A204.1 (cell line): ENCODE results near the gene TWF2.

ENCODE experiments used
- FAIRE-seq: peaks from 2 replicates; lab custom pipeline; 2012; peaks lifted over from hg19 to GRCh38; lab: Jason Lieb, UNC

TWF2 gene

DNA sequence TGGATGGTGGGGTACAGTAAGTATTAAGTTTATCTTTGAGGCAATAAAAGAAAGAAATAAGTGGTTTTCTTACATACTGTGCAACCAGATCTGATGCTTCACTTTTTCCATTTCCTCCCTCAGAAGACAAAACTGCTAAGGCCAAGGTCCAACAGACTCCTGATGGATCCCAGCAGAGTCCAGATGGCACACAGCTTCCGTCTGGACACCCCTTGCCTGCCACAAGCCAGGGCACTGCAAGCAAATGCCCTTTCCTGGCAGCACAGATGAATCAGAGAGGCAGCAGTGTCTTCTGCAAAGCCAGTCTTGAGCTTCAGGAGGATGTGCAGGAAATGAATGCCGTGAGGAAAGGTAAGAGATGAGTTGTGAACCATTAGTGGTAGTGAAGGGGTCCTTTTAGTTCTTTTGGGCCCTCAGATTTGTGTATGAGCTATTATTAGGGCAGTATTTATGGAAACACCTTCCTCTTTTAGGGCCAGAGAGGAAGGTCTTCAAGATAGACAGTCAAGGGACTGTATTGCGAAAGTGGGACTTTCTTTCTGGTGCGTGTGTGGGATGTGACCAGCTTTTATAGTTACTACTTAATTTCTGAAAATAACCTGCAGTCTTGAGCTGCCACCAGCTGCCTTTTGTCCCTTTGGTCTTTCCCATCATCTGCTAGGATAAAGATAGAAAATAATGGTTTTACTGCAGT, 36.4 kb downstream of the TWF2 start:
- no peak for FAIRE-seq

DNA sequence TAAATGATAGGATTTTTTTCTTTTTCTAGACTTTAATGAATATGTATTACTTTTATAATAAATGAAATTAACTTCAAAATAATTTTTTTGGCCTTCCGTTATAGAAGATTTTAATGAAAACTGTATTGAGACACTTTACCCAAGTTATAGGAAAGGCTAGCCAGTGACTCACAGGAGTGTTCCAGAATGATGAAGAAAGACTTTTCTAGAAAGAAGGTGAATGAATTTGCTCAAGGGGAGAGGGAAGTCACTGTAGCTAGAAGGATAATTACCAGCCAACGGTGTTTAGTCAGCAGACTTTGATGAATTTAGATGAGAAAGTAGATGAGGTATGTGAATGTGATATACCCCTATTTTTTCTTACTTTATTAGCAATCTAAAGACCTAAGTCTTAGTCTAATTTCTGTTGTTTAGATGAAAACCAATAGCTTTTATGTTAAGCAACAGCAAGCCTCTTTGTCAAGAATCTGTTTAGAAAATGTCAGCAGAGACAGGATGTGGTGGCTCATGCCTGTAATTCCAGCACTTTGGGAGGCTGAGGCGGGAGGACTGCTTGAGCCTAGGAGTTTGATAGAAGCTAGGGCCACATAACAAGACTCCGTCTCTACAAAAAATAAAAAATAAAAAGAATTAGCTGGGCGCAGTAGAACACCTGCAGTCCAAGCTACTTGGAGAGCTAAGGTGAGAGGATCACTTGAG, 37.8 kb downstream of the TWF2 start:
- no peak for FAIRE-seq

DNA sequence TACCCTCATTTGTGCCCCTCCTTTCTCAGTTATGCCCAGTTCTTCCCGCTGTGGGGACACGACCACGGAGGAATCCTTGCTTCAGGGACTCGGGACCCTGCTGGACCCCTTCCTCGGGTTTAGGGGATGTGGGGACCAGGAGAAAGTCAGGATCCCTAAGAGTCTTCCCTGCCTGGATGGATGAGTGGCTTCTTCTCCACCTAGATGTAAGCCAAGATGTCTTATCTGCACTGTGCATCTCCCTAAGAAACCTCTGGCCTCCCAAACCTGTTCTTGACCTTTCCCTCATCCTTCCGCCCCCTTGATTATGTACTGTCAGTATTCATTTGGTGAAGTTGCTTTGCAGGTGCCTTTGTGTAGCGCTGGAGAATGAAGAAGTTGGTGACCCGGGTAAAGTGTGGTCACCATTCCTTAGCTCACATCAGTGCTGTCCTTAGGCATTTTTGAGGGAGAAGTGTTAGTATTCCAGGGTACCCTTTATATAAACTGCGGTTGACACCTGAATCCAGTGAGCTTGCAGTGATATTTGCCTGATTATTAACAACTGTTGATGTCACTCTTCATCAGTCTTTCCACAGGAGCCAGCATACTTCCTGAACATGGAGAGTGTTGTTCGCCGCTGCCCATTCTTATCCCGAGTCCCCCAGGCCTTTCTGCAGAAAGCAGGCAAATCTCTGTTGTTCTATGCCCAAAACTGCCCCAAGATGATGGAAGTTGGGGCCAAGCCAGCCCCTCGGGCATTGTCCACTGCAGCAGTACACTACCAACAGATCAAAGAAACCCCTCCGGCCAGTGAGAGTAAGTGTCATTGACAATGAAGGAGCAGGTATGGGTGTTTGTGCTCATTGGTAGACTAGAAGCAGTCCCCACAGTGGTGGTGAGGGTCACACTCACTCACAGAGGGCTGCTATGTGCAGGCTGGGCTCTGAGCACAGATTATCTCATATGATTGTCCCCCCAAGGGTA, 40.0 kb downstream of the TWF2 start:
- FAIRE-seq = no peak

DNA sequence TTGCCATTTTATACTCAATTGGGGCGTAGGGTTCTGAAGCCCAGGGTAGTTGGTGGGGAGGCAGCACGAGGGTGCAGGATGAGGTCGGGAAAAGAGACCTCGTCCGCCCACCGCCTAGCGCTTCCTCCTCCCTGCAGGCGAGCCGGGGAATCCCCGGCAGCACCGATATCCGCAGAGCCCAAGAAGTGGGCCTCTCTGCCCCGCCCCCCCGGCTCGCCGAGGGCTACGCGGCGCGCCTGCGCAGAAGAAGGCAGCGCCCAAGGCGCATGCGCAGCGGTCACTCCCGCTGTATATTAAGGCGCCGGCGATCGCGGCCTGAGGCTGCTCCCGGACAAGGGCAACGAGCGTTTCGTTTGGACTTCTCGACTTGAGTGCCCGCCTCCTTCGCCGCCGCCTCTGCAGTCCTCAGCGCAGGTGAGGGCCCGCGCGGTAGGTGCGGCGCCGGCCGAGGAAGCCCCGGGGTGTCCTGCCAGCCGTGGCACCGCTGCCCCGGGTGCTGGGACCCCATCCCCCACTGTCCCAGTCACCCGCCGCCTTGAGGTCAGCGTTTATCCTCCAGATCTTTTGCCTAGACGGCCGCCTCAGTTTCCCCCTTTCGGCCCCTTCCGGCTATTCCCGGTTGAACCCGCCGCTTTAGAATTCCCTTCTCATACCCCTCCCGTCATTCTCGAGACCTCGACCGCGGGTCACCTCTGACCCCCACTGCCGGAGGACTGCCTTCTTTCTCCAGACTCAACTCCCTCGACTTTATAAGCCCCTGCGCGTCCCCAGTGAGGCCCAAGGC, 40.9 kb downstream of the TWF2 start, which contains the start of gene ALAS1:
TSS of gene ALAS1 (plus strand) at position 319 of the 784 bp plus-strand sequence. CDS start 1,082 bp downstream, outside the sequence.
- FAIRE-seq = no peak

DNA sequence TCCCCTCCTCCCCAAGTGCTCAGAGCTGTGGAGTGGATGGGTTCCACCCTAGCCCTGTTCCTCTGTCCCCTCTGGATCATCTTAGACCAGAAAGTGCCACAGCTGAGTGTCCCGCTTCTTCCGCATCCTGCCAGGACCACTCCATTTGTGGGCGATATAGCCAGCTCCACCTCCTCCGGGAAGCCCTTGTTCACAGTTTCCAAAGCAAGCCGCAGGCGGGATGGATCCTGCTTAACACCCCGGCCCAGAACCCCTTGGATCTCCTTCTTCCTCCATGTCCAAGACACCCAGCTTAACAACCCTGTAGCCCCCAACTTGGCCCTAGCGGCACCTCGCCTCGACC, 41.5 kb downstream of the TWF2 start:
- FAIRE-seq = no peak

DNA sequence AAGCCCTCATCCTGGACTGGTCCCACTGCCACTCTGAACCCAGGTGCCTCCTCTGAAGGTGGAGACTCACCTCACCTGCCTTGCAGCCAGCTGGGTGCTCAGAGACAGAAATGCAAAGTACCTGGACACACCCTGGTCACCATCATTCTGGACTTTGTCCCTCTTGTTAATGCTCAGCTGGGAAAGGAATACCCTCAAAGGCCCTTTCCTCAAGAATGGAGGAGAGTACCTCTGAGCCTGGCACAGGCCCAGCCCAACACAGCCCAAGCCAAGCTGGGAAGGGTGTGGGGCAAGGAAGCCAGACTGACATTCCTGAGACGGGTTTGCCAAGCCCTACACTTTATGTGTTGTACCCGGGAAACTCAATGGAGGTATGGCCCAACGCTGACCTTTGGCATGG, 42.0 kb downstream of the TWF2 start:
- no peak for FAIRE-seq

DNA sequence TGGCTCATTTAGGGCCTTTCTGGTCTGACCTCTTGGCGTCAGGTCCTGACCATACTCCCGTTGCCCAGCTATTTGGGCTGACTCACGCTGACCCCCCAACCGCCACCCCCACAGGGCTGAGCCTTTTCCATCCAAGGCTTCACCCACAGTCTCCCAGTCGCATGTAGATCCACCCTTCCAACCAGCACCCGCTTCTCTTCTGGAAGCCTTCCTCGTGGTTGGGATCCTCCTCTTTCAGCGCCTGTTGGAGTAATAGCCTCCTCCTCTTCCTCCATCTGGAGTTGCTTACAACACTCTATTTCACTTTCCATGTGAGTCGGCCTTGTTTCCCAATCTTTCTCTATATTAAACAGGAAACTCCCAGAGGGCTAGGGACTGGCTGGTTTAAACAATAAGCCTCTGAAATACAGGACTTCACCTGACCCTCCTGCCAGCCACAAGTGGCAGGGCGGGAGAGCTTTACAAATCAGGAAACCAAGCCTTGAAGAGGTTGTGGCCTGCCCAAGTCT, 43.1 kb downstream of the TWF2 start:
- no peak for FAIRE-seq

DNA sequence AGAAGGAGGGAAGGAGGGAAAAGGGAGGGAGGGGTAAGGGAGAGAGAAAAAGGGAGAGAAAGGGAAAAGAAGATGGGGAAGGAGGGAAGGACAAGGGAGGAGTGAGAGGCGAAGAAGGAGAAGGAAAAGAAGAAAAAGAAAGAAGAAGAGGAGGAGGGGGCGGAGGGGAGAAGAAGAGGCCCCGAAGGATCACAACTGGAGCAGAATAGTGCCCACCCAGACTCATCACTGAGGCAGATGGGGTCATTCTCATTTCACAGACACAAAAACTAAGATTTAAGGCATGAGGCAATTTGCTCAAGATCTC, 43.7 kb downstream of the TWF2 start:
- FAIRE-seq = no peak

DNA sequence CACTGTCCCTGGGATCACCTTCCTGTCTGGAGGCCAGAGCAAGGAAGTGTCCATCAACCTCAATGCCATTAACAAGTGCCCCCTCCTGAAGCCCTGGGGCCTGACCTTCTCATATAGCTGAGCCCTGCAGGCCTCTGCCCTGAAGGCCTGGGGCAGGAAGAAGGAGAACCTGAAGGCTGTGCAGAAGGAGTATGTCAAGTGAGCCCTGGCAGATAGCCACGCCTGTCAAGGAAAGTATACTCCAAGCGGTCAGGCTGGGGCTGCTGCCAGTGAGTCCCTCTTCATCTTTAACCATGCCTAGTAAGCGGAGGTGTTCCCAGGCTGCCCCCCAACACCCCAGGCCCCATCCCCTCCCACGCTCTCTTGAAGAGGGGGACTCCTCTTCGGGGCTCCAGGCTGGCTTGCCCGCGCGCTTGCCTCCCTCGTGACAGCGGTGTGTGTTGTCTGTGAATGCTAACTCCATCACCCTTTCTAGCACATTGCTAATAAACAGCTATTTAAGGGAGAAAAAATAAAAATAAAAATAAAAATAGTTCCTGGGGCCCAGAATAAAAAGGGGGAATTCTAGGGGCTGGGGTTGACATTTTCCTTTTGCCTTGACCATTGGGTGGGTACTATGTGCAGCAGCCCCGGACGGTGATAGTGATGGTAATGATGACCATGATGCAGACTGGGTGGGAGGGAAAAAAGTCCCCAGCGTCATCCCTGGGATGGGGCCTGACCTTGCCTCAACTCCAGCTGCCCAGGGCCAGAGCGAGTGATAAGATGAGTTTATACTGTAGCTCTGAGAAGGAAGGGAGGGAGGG, 44.3 kb downstream of the TWF2 start:
- no peak for FAIRE-seq

DNA sequence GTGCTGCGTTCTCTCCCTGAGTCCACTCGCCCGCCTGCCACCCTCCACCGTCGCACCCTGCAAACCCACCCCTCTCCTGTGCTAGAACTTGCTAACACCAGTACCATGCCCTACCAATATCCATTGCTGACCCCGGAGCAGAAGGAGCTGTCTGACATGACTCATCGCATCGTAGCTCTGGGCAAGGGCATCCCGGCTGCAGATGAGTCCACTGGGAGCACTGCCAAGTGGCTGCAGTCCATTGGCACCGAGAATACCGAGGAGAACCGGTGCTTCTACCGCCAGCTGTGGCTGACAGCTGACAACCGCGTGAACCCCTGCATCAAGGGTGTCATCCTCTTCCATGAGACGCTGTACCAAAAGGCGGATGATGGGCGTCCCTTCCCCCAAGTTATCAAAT, 45.9 kb downstream of the TWF2 start:
- FAIRE-seq = no peak

DNA sequence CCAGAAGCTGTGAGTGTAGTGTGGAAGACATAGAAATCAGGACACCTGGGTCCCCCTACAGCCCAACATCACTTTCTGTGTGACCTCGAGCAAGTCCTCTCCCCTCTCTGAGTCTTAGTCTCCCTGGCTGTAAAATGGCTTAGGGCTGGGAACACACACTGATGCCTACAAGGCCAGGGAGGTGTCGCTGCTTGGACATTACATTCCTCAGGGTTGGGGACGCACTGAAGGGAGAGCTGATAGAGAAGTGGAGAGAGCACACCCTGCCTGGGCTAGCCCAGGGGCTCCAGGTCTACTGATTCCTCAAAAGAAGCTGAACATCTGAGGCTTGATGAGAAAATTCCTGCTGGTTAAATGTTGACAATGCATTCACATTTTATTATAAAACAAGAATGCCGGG, 47.3 kb downstream of the TWF2 start:
- FAIRE-seq = no peak

DNA sequence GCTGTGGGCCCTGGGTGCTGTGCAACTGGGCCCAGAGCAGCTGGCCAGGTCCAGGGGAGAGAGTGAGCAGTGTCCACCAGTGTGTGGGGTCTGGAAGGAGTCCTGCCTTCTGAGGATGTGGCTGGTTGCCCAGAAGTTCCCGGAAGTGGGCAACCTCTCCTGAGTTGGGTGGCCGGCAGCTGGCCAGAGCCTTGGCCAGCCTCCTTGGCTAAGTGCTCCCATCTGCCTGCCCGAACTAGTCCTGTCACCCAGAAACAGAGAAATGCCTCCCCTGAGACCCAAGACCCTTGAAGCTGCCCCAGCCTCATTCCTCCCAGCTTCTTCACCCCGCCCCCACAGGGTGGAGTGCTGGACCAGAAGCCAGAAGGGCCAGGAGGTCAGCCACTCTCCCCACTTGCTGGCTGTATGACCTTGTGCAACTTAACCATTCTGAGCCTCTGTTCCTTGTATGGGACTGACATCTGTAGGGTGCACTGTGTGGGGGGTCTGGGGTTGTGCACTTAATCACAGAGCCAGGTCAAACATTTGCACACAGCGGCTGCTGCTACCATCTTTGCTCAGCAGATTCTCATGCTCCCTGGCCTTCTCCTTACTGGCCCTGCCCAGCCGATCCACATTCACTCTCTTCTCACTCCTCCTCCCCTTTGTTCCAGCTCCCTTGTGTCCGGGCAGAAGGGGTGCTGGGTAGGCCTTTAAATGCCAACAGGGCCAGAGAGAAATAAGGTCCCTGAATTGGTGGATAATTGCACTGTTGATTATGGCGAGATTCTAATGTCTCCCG, 48.5 kb downstream of the TWF2 start:
- no peak for FAIRE-seq

DNA sequence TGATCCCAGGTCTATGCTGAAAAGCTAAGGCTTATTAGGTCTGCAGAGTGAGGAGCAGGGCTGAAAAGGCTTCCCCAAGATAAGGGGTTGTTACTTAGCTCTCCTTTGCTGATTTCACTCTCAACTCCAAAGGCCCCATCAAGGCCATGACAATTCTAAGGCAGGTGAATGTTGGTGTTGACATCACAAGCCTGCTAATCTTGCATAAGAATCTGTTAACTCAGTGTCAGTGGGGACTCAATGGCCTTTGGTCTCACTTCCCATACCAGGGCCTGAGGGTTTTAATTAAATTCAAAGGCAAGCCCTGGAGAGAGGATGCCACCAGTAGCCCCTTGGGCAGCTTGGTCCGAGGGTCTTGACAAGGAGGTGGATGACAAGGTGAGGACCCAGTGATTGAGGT, 50.4 kb downstream of the TWF2 start:
- no peak for FAIRE-seq

DNA sequence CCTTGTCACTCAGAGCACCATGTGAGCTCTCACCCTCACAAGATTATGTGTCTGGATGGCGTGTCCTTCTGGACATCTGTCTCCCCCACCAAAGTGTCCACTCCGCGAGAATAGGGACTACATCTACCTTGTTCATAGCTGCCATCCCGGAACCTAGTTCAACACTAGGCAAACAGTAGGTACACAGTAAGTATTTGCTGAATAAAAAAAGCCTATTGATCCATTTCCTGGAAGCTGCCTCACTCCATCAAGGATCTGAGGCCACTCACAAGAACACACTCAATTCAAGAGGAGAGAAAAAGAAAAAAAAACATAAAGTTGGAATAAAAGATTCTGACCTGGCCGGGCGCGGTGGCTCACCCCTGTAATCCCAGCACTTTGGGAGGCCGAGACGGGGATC, 52.2 kb downstream of the TWF2 start:
- FAIRE-seq = no peak

DNA sequence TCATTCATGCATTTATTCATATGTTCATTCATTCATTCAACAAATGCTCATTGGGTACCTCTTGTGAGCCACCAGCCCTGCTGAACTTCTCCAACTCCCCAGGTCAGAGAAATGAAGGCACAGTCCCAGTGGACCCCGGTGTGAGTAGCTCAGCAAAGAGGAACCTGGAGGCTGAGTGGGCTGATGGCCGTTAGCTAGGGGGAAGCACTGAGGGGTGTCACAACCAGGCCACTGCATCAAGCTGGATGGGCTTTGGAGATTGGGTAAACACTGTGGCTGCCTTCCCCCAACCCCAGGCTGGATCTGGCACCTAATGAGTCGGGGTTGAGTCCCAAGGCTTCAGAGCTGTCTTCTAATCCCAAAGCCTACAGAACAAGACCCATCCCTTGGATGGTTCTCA, 53.1 kb downstream of the TWF2 start:
- no peak for FAIRE-seq

DNA sequence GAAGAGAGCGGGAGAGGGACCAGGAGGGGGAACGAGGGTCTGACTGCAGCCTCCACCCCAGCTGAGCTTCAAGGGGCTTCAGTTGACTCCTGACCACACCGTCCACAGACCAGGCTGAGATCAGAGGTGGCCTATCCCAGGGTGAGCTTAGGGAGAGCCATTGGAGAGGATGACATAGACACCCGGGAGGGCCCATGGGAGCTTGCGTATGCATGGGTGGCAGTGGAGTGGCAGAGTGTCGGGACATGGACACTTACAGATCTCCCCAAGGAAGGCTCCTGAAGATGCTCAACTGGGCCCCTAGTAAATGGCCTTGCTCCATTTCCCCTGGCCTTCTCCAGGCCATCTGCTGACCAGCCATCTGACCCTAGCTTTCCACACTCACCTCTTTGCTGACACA, 53.6 kb downstream of the TWF2 start:
- no peak for FAIRE-seq

DNA sequence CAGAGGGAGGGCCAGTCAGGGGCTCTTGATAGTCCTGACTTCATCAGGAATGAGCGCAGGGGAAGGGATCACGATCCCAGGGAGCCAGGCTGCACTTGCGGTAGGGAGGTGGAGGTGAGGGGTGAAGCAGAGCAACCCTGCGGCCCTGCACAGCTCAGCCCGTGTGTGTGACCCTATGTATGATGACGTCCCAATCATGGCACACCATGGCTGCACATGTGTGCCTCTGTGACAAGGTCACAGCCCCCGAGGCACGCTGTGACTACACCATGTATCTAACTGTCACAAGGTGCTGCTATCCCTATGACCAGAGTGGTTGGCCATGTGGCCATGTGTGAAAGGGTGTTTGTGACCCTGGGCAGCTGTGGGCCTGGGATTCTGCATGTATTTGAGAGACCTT, 54.3 kb downstream of the TWF2 start:
- no peak for FAIRE-seq

DNA sequence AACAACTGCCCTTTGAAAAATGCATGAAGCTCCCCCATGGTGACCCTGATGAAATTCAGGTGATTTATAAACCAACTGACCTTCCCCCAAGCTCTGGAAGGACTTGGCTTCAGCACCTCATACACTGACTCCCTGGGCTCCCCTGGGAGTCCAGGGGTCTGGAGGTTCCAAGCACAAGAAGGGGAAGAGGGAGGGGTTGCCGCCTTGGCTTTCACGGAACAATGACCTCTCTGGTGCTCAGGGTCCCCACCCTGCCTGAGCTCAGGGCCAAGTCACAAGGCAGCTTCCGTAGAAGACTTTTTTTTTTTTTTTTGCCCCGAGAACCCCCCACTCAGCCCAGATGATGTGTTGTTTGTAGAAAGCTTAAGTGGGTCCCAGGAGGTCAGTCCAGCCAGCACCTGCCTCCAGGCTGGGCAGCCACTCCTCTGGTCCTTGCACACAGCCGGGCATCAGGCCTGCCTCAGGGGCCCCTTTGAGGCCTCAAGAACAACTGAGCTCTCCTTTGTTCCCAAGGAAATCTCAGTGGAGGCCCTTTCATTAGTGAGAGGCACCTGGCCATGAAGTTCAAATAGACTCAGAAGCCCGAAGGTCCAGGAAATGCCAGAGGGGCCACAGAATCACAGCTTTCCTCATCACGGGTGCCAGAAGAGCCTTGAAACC, 55.0 kb downstream of the TWF2 start:
- FAIRE-seq = no peak

DNA sequence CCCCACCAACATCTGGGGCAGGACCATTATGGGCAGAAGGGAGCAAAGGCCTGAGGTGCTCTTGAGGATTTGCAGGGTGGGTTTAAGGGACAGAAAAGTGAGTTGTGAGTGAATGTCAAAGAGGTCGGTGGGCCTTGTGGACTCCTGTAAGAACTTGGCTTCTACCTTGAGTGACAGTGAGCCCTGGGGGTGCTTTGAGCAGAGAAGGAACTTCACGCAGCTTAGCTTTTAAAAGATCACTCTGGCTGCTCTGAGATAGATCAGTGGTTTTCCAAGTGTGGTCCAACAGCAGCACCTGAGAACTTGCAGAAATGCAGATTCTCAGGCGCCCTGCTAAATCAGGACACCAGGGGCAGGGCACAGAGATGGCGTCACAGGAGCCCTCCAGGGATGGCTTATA, 56.3 kb downstream of the TWF2 start:
- FAIRE-seq = no peak

DNA sequence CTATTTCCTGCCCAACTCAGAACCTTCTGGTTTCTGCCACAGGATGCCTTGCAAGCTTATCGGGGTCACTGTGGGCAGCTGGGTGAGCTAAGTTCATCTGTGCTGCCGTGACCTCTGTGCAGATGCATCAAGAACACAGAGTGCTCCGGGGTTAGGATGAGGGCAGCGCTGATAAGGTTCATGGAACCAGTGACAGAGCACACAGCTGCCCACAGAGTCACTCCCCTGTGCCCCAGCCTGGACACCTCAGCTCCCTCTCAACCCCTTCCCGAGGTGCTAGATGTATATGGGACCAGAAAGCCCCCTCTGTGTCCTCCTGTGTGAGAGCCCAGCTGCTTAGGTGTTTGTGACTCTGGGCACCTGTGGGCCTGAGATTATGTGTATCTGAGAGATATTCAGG, 56.8 kb downstream of the TWF2 start:
- no peak for FAIRE-seq
